Breast epithelium (tissue), 3 donors: ENCODE measurements around the gene CSH1.

Experiments
- POLR2AphosphoS5 ChIP-seq, 3 donors: sonication (generic); formaldehyde crosslinking; IDR thresholded peaks; one replicate each; pipeline ENCODE4 v1.6.1; 2017; ENCODE audit warnings: antibody characterized with exemption in 3 of 3
- TF ChIP-seq, protein P1 (sequence below), 3 donors: fragments of 450-650 bp; IDR thresholded peaks; one replicate each; pipeline ENCODE4 v1.5.1; 2016 to 2017; ENCODE audit warnings: antibody characterized with exemption in 3 of 3, mild to moderate bottlenecking in 3 of 3, moderate library complexity in 3 of 3

DNA sequence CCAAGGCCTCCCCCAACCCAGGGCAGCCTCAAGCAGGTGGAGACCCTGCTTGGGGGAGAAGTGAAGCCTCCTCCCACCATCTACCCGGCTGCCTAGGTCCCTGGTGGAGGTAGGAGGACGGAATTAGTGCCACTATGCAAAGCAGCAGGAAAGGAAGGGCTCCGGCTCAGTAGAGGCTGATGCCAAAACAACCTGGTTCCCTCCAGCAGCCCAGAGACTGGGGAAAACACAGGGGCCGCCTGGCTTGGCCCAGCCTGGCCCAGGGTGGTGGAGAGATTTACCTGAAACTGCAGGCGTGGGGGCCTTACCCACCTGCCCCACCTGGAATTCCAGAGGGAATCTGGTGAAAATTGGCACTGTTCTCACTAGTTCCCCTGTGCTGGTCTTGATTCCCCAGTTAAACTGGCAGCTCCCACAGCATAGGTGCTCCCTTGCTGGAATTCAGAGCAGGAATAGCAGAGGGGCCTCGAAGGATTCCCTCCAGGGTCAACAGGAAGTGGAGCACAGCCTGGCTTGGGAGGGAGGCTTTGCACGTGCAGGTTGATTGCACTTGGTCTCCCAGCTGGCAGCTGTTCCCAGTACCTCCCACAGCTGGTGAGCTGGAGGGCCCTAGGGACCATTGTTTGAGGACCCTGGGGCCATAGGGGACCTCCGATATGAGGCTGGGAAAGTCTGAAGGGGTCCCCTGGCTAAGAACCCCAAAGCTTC lies 31.2 kb upstream of the CSH1 start:
- no peak for TF ChIP-seq POLR2AphosphoS5 (IDR thresholded peaks at IDR 0.05)
- TF ChIP-seq, protein P1, sequence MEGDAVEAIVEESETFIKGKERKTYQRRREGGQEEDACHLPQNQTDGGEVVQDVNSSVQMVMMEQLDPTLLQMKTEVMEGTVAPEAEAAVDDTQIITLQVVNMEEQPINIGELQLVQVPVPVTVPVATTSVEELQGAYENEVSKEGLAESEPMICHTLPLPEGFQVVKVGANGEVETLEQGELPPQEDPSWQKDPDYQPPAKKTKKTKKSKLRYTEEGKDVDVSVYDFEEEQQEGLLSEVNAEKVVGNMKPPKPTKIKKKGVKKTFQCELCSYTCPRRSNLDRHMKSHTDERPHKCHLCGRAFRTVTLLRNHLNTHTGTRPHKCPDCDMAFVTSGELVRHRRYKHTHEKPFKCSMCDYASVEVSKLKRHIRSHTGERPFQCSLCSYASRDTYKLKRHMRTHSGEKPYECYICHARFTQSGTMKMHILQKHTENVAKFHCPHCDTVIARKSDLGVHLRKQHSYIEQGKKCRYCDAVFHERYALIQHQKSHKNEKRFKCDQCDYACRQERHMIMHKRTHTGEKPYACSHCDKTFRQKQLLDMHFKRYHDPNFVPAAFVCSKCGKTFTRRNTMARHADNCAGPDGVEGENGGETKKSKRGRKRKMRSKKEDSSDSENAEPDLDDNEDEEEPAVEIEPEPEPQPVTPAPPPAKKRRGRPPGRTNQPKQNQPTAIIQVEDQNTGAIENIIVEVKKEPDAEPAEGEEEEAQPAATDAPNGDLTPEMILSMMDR (IDR thresholded peaks at IDR 0.05), result no peak
